ENCODE data around the gene PGBD5. TPM values are rescaled to one million over a fixed set of nuclear protein-coding genes. Genes with fewer than 3 reads are reported as not detected.

The PGBD5 gene
- total RNA-seq, 1 donor from 2014 or later = 14.7 TPM

GRCh38 chr1:230354005-230354404 lies 72.1 kb downstream of the PGBD5 start:
- H3K36me3 Mint-ChIP-seq (ENCODE audit: low read depth, unreplicated experiment) = peaks cover 32% of the 10 kb centered on the region
- no peaks in the 10 kb centered on the region for H3K9me3 ChIP-seq (ENCODE audit: insufficient read depth, low read depth, low read length)
- H3K4me3 Mint-ChIP-seq (ENCODE audit: unreplicated experiment) = no peak overlapping the region
- no peaks in the 10 kb centered on the region for H4K20me1 ChIP-seq (ENCODE audit: insufficient read depth, low read length)
- no peak overlapping the region for H3K9ac ChIP-seq (ENCODE audit: low read length)
- peaks cover 3% of the 10 kb centered on the region for H3K9me3 Mint-ChIP-seq (ENCODE audit: unreplicated experiment)
- H3K79me2 ChIP-seq (ENCODE audit: insufficient read depth, low read length) = no peaks in the 10 kb centered on the region
- DNase-seq (ENCODE audit: low read depth) = no peak
- H3K27me3 Mint-ChIP-seq (ENCODE audit: low read depth, unreplicated experiment) = no peaks in the 10 kb centered on the region
- H3K4me2 ChIP-seq (ENCODE audit: low read length) = no peak overlapping the region
- no peak overlapping the region for H3K27ac Mint-ChIP-seq (ENCODE audit: unreplicated experiment)
- H3K27ac ChIP-seq (ENCODE audit: low read depth, low read length) = no peak overlapping the region
- peaks cover 4% of the 10 kb centered on the region for H3K4me1 Mint-ChIP-seq (ENCODE audit: low read depth, unreplicated experiment)
- H3K4me1 ChIP-seq (ENCODE audit: insufficient read depth, low read length) = no peaks in the 10 kb centered on the region
- no peak for FAIRE-seq
- no peak overlapping the region for H3K4me3 ChIP-seq (ENCODE audit: insufficient read depth, low read depth, low read length)
- no peak overlapping the region for H2AFZ ChIP-seq (ENCODE audit: low read depth, low read length)
- H3K27me3 ChIP-seq (ENCODE audit: insufficient read depth, low read length) = no peaks in the 10 kb centered on the region
- TF ChIP-seq, protein P1, sequence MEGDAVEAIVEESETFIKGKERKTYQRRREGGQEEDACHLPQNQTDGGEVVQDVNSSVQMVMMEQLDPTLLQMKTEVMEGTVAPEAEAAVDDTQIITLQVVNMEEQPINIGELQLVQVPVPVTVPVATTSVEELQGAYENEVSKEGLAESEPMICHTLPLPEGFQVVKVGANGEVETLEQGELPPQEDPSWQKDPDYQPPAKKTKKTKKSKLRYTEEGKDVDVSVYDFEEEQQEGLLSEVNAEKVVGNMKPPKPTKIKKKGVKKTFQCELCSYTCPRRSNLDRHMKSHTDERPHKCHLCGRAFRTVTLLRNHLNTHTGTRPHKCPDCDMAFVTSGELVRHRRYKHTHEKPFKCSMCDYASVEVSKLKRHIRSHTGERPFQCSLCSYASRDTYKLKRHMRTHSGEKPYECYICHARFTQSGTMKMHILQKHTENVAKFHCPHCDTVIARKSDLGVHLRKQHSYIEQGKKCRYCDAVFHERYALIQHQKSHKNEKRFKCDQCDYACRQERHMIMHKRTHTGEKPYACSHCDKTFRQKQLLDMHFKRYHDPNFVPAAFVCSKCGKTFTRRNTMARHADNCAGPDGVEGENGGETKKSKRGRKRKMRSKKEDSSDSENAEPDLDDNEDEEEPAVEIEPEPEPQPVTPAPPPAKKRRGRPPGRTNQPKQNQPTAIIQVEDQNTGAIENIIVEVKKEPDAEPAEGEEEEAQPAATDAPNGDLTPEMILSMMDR (IDR thresholded peaks at IDR 0.05; ENCODE audit: insufficient read depth, low read depth, low read length) = no peak
- no peak for TF ChIP-seq EZH2 (IDR thresholded peaks at IDR 0.05; ENCODE audit: insufficient read depth, low read length)
- H3K36me3 ChIP-seq (ENCODE audit: insufficient read depth, low read length) = no peaks in the 10 kb centered on the region

DNA sequence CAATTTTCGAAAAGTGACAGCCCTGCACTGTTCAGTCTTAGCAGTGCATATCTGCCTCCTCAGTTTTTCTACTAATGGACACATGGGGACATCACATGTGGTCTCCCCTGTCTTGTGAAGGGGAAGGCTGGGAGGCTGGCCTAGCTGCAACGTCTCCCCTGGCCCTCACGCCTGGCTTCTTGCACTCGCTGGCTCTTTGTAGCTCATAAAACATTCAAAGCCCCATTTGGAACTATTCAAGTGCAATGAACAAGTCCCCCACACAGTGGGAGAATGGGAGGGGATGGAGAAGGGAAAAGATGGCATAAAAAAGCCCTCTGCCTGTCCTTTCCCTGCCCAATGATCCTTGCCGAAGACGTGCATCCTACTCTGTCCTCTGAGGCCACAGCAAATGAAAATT lies 73.6 kb downstream of the PGBD5 start:
- H3K9me3 Mint-ChIP-seq (ENCODE audit: unreplicated experiment) = peaks cover 3% of the 10 kb centered on the region
- Histone ChIP-seq H3K9ac (ENCODE audit: low read length) (no peak overlapping the region), H3K9me3 (ENCODE audit: insufficient read depth, low read depth, low read length) (no peaks in the 10 kb centered on the region), H4K20me1 (ENCODE audit: insufficient read depth, low read length) (no peaks in the 10 kb centered on the region), H3K36me3 (ENCODE audit: insufficient read depth, low read length) (no peaks in the 10 kb centered on the region), H3K4me3 (ENCODE audit: insufficient read depth, low read depth, low read length) (no peak overlapping the region), H3K27ac (ENCODE audit: low read depth, low read length) (no peak overlapping the region), H3K79me2 (ENCODE audit: insufficient read depth, low read length) (no peaks in the 10 kb centered on the region), H2AFZ (ENCODE audit: low read depth, low read length) (no peak overlapping the region), H3K4me2 (ENCODE audit: low read length) (no peak overlapping the region), H3K4me1 (ENCODE audit: insufficient read depth, low read length) (no peaks in the 10 kb centered on the region), H3K27me3 (ENCODE audit: insufficient read depth, low read length) (no peaks in the 10 kb centered on the region)
- no peak for DNase-seq (ENCODE audit: low read depth)
- no peaks in the 10 kb centered on the region for H3K27me3 Mint-ChIP-seq (ENCODE audit: low read depth, unreplicated experiment)
- no peak for FAIRE-seq
- peaks cover 4% of the 10 kb centered on the region for H3K4me1 Mint-ChIP-seq (ENCODE audit: low read depth, unreplicated experiment)
- no peak overlapping the region for H3K4me3 Mint-ChIP-seq (ENCODE audit: unreplicated experiment)
- TF ChIP-seq, protein P1 (IDR thresholded peaks at IDR 0.05; ENCODE audit: insufficient read depth, low read depth, low read length) = no peak
- no peak for TF ChIP-seq EZH2 (IDR thresholded peaks at IDR 0.05; ENCODE audit: insufficient read depth, low read length)
- peaks cover 38% of the 10 kb centered on the region for H3K36me3 Mint-ChIP-seq (ENCODE audit: low read depth, unreplicated experiment)
- H3K27ac Mint-ChIP-seq (ENCODE audit: unreplicated experiment) = no peak overlapping the region

GRCh38 chr1:230351983-230352382 lies 74.1 kb downstream of the PGBD5 start:
- Histone ChIP-seq H3K27me3 (ENCODE audit: insufficient read depth, low read length) (no peaks in the 10 kb centered on the region), H3K9ac (ENCODE audit: low read length) (no peak overlapping the region), H2AFZ (ENCODE audit: low read depth, low read length) (no peak overlapping the region), H3K4me1 (ENCODE audit: insufficient read depth, low read length) (no peaks in the 10 kb centered on the region), H3K79me2 (ENCODE audit: insufficient read depth, low read length) (no peaks in the 10 kb centered on the region), H4K20me1 (ENCODE audit: insufficient read depth, low read length) (no peaks in the 10 kb centered on the region), H3K36me3 (ENCODE audit: insufficient read depth, low read length) (no peaks in the 10 kb centered on the region), H3K4me2 (ENCODE audit: low read length) (no peak overlapping the region), H3K27ac (ENCODE audit: low read depth, low read length) (no peak overlapping the region), H3K9me3 (ENCODE audit: insufficient read depth, low read depth, low read length) (no peaks in the 10 kb centered on the region), H3K4me3 (ENCODE audit: insufficient read depth, low read depth, low read length) (no peak overlapping the region)
- Mint-ChIP-seq H3K9me3 (ENCODE audit: unreplicated experiment) (peaks cover 3% of the 10 kb centered on the region), H3K27me3 (ENCODE audit: low read depth, unreplicated experiment) (no peaks in the 10 kb centered on the region), H3K27ac (ENCODE audit: unreplicated experiment) (no peak overlapping the region), H3K36me3 (ENCODE audit: low read depth, unreplicated experiment) (peaks cover 38% of the 10 kb centered on the region), H3K4me1 (ENCODE audit: low read depth, unreplicated experiment) (peaks cover 4% of the 10 kb centered on the region), H3K4me3 (ENCODE audit: unreplicated experiment) (no peak overlapping the region)
- no peak for FAIRE-seq
- no peak for TF ChIP-seq EZH2 (IDR thresholded peaks at IDR 0.05; ENCODE audit: insufficient read depth, low read length)
- TF ChIP-seq, protein P1 (IDR thresholded peaks at IDR 0.05; ENCODE audit: insufficient read depth, low read depth, low read length) = no peak
- no peak for DNase-seq (ENCODE audit: low read depth)

All from astrocyte (in vitro differentiated cells and primary cell).